Fibroblast of villous mesenchyme (primary cell): Measurements from ENCODE around the gene TANK. TPM values are rescaled to one million over a fixed set of nuclear protein-coding genes. Genes with fewer than 3 reads are reported as not detected.
A peak's percentile ranks its signal among the peaks of the same experiment; 100 is the strongest.

ENCODE experiments used
- DNase-seq: peaks from one replicate; pipeline ENCODE4 v3.0.0-alpha.2; 2010; ENCODE audit warnings: low read depth
- H3K4me3 ChIP-seq: 2 replicates; pipeline ENCODE4 v1.5.1; 2011; ENCODE audit warnings: low read depth, mild to moderate bottlenecking, low read length
- CTCF ChIP-seq: IDR thresholded peaks from 2 replicates; pipeline ENCODE4 v1.5.1; 2012; ENCODE audit warnings: low read depth, mild to moderate bottlenecking, low read length; ENCODE audit not compliant: insufficient read depth
- total RNA-seq: library from RNA; depleted of rRNA; stranded (reverse); fragments of >200 nt; gene quantifications from 2 replicates; pipeline ENCODE4 v1.2.3, GENCODE V29; 2012

TANK gene
- total RNA-seq, 1 donor: 100 TPM

GRCh38 chr2:161165266-161165665, 5.0 kb downstream of the TANK start:
- peak; percentile 81 for DNase-seq
- TF ChIP-seq CTCF: no peak
- H3K4me3 ChIP-seq: no peak overlapping the region

- DNase-seq: peak; percentile 59
- no peak overlapping the region for H3K4me3 ChIP-seq
- no peak for TF ChIP-seq CTCF
These were observed 5.6 kb downstream of the TANK start for GRCh38 chr2:161165811-161166210.

- TF ChIP-seq CTCF: no peak
- no peak for DNase-seq
- no peak overlapping the region for H3K4me3 ChIP-seq
These were observed 6.5 kb downstream of the TANK start for GRCh38 chr2:161166538-161167409.

- DNase-seq: no peak
- H3K4me3 ChIP-seq: no peak overlapping the region
- no peak for TF ChIP-seq CTCF
These were observed 9.1 kb downstream of the TANK start for GRCh38 chr2:161169335-161169734.

GRCh38 chr2:161170377-161170776, 10.1 kb downstream of the TANK start:
- DNase-seq: no peak
- no peak overlapping the region for H3K4me3 ChIP-seq

More at GRCh38 chr2:161170377-161170776, 10.1 kb downstream of the TANK start:
- no peak for TF ChIP-seq CTCF
